LNCAP (cell line): ENCODE measurements around the gene SEMA5B.

ENCODE experiments used
- TF ChIP-seq, protein P1 (sequence below): fragments of 450-650 bp; IDR thresholded peaks from 2 replicates; pipeline ENCODE4 v1.5.1; 2017; ENCODE audit warnings: mild to moderate bottlenecking

Gene SEMA5B

DNA sequence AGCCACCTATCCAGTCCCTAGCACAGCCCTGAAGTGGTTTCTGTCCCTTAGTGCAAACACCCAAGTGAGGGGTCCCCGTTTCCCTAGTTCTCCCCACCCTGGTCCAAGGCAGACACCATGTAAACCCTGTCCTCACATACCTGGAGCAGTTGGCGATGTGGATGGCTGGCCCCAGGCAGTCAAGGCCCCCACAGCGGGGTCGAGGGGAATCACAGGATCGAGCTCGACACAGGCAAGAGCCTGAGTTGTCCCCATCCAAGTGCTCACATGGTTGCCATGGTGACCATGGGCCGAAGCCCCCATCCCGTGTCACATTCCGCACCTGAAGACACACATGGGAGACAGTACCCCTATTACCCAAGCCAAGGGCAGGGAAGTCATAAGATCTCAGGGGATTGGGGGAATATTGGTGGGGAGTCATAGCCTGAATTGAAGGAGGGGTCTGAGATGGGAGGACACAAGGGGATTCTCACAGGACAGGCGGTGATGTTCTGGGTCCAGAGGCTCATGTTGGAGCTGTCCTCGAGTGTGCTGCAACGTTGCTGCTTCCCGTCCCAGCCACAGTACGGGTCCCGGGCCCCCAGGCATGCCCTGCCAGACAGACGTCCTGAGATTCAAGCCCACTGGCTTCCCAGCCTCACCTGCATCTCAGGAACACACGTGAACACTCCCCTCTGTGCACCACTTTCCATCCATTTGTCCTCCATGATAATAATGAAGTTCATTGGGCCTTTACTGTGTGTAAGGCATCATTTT is 112.1 kb downstream of the SEMA5B start:
- TF ChIP-seq, protein P1, sequence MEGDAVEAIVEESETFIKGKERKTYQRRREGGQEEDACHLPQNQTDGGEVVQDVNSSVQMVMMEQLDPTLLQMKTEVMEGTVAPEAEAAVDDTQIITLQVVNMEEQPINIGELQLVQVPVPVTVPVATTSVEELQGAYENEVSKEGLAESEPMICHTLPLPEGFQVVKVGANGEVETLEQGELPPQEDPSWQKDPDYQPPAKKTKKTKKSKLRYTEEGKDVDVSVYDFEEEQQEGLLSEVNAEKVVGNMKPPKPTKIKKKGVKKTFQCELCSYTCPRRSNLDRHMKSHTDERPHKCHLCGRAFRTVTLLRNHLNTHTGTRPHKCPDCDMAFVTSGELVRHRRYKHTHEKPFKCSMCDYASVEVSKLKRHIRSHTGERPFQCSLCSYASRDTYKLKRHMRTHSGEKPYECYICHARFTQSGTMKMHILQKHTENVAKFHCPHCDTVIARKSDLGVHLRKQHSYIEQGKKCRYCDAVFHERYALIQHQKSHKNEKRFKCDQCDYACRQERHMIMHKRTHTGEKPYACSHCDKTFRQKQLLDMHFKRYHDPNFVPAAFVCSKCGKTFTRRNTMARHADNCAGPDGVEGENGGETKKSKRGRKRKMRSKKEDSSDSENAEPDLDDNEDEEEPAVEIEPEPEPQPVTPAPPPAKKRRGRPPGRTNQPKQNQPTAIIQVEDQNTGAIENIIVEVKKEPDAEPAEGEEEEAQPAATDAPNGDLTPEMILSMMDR = no peak

DNA sequence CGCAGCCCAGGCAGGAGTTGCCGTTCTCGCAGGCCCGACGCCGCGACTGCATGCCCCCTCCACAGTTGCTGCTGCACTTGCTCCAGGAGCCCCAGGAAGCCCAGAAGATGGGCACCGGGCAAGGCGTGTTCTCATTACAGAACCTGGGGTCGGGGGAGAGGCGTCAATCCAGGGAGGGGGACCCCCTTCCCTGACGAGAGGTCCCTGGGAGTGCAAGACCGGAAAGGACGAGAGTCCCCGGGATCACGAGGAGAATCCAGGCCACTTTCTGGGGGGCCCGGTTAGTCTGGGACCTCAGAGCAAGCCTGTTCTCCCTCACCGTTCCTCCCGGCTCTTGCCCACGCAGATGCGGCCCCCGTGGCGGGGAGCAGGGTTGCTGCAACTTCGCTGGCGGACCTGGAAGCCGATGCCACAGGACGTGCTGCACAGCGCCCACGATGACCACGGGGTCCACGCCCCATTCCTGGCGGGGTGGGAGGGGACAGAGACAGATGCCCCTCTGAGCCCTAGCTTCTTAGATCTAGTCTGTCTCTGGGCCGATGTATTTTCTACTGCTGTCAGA is 113.9 kb downstream of the SEMA5B start:
- TF ChIP-seq, protein P1 = no peak

DNA sequence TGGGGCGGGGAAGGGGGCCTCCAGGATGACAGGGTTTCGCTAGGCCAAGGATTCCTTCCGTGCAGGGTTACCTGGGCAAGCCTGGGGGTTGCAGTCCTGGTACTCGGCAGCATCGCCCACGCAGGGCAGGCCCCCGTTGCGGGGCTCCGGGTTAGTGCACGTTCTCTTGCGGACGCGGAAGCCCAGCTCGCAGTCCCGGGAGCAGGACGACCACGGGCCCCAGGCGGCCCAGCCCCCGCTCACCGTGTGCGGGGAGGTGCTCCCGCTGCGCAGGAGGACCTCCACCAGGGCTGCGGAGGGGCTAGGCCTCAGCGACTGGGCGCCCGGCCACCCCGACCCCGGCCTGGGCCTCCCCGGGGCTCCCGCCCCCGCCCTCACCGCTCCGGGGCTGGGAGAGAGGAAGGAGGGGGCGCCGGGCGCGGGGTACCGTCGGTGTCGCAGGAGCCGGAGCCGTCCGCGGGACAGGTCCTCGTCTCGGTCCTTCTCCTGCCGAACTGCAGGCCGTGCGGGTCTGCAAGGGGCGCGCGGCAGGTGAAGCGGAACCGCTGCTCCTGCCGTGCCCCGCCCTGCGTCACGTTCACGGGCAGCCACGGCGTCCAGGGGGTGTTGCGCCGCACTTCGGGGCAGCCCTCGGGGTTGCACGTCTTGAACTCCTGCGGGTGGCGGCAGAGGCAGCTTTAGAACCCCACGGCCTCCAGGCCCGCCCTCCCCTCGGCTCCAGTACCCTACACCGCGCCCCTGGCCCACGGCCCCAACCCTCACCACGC is 114.6 kb downstream of the SEMA5B start:
- TF ChIP-seq, protein P1 = no peak

DNA sequence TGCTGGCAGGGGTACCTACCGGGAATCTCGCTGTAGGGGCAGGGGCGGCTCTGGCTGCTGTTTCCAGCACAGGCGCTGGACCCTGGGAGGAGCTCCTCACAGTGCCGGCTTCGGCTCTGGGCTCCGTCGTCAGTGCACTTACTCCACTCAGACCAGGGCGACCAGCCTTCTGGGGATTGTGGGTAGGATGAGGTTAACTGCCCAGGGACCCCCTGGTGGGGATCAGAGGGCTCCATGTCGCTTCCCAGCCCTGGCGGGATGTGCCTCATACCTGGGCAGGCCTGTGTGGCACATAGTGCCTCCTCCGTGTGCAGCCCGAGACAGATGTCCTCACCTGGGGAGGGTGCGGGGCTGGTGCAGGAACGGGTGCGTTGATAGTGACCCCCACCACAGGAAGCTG is 115.7 kb downstream of the SEMA5B start:
- TF ChIP-seq, protein P1 = no peak

DNA sequence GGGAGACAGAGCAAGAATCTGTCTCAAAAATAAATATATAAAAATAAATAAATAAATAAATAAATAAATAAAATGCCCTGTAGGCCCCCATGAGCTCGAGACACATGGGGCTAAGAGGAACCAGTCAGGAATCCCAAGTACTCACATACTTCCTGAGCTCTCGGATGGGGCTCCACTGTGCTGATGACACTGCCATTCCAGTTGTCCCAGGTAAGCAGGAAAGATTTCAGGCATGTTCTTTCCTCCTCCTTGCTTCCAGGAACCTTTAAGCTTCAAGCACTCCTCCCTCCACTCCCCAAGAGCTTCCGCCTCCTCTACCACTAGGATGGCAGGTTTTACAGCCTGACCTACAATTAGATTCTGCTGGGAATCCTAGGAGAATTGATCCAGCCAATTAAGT is 119.3 kb downstream of the SEMA5B start:
- TF ChIP-seq, protein P1 = no peak

DNA sequence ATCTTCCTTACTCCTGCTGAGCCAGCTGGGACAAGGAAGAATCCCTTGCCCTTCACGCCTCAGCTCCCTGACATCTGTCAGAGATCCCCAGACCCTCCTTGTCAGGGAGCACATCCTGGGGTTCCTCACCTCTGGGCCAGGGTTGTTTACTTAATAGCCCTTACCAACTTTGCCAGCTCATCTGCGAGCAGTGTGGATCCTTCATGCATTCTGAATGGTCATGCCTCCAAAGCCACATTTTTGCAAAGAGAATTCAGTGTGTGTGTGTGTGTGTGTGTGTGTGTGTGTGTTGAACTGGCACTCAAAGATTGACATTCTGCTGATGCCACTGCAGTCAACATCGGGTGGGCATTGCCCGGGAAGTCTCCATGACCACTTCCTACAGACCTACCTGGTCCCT is 120.1 kb downstream of the SEMA5B start:
- TF ChIP-seq, protein P1 = no peak

DNA sequence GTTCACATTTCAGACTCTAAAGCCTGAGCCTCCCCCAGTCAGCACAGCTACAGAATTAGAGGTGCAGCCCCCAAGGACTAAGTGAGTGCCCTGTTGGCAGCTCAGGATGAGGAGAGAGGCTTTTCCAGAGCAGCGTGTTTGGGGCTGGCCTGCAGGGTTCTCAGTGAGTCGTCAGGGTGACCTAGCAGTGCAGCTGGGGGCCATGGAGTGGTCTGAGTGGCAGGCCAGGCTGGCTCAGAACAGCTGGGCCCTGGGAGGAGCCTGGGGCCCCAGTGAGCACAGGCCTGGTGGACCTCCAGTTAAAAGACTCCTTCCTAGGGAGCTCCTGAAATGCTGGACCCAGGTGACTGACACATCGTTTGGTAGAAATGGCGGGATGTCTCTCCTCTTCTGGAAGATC is 124.4 kb downstream of the SEMA5B start:
- TF ChIP-seq, protein P1 = no peak
